Raji (cell line): ENCODE data around the gene RCOR1.
A peak's percentile ranks its signal among the peaks of the same experiment; 100 is the strongest.

Experiments used
- POLR2A ChIP-seq: IDR thresholded peaks from 2 replicates; pipeline ENCODE4 v1.6.1; 2011; ENCODE audit warnings: low read depth, low read length, control low read depth; ENCODE audit not compliant: insufficient read depth

The RCOR1 gene

GRCh38 chr14:102772781-102773570 is 180.5 kb downstream of the RCOR1 start:
- no peak for TF ChIP-seq POLR2A

GRCh38 chr14:102774391-102775153 is 182.1 kb downstream of the RCOR1 start:
- no peak for TF ChIP-seq POLR2A

- no peak for TF ChIP-seq POLR2A
Measured at GRCh38 chr14:102775855-102776760, 183.7 kb downstream of the RCOR1 start.

GRCh38 chr14:102776761-102777710 is 184.6 kb downstream of the RCOR1 start, which contains the start of gene TRAF3:
Gene TRAF3, plus strand, starts transcription at chr14:102777449. Its CDS starts 92,753 bp downstream, at chr14:102870202.
- TF ChIP-seq POLR2A: peak; percentile 59

- 0 out of 2 replicates have a peak, but pooled peaks have one; percentile 13 for TF ChIP-seq POLR2A
Measured at GRCh38 chr14:102777711-102778337, 185.4 kb downstream of the RCOR1 start.

GRCh38 chr14:102778338-102779083 is 186.1 kb downstream of the RCOR1 start:
- no peak for TF ChIP-seq POLR2A

GRCh38 chr14:102779084-102779462 is 186.6 kb downstream of the RCOR1 start:
- no peak for TF ChIP-seq POLR2A

- TF ChIP-seq POLR2A: no peak
Measured at GRCh38 chr14:102779574-102780315, 187.3 kb downstream of the RCOR1 start.
